LNCaP clone FGC (cell line): ENCODE data around the gene MAP4K4.

Experiments used
- DNase-seq: peaks from one replicate; pipeline ENCODE4 v3.0.0-alpha.2; 2011; ENCODE audit warnings: low read depth
- H3K4me3 ChIP-seq: 2 replicates; pipeline ENCODE4 v1.5.1; 2011; ENCODE audit warnings: mild to moderate bottlenecking, low read depth, low read length, control low read depth
- CTCF ChIP-seq: IDR thresholded peaks from 2 replicates; pipeline ENCODE4 v1.5.1; 2012; ENCODE audit warnings: mild to moderate bottlenecking; ENCODE audit not compliant: control insufficient read depth, insufficient read depth; ENCODE audit errors: extremely low read depth

MAP4K4 gene

GRCh38 chr2:101852824-101853223, 155.3 kb downstream of the MAP4K4 start:
- H3K4me3 ChIP-seq = no peak overlapping the region
- no peak for TF ChIP-seq CTCF
- no peak for DNase-seq

- DNase-seq = no peak
- TF ChIP-seq CTCF = no peak
- H3K4me3 ChIP-seq = no peak overlapping the region
Measured at GRCh38 chr2:101854877-101855276, 157.4 kb downstream of the MAP4K4 start.

GRCh38 chr2:101855776-101856175, 158.3 kb downstream of the MAP4K4 start:
- no peak for DNase-seq
- TF ChIP-seq CTCF = no peak
- H3K4me3 ChIP-seq = no peak overlapping the region

GRCh38 chr2:101858246-101858645, 160.7 kb downstream of the MAP4K4 start:
- no peak overlapping the region for H3K4me3 ChIP-seq
- TF ChIP-seq CTCF = no peak
- no peak for DNase-seq

GRCh38 chr2:101858910-101859309, 161.4 kb downstream of the MAP4K4 start:
- no peak for TF ChIP-seq CTCF
- DNase-seq = no peak
- H3K4me3 ChIP-seq = no peak overlapping the region

GRCh38 chr2:101859604-101860003, 162.1 kb downstream of the MAP4K4 start:
- no peak for DNase-seq
- no peak for TF ChIP-seq CTCF
- no peak overlapping the region for H3K4me3 ChIP-seq

- TF ChIP-seq CTCF = peak; percentile 30
- DNase-seq = no peak
- no peak overlapping the region for H3K4me3 ChIP-seq
Measured at GRCh38 chr2:101860157-101860556, 162.7 kb downstream of the MAP4K4 start.
